Esophagus squamous epithelium (tissue), 4 donors: Measurements from ENCODE around the gene KLHL18.

Experiments used
- CTCF ChIP-seq, 6 experiments: fragments of 450-650 bp in 4 of 6; fragments of 200-600 bp in 2 of 6; sonication (generic) in 2 of 6; IDR thresholded peaks; one replicate each; pipeline ENCODE4 v1.5.1; 2016 to 2019; ENCODE audit warnings: antibody characterized with exemption in 6 of 6, mild to moderate bottlenecking in 4 of 6, moderate library complexity in 4 of 6
- POLR2A ChIP-seq, 4 donors: fragments of 450-650 bp; IDR thresholded peaks; one replicate each; pipeline ENCODE4 v1.6.1; 2017; ENCODE audit warnings: antibody characterized with exemption in 4 of 4, mild to moderate bottlenecking in 4 of 4, moderate library complexity in 3 of 4

GRCh38 chr3:47251689-47252088 is 31.1 kb upstream of the KLHL18 start:
- TF ChIP-seq CTCF (IDR thresholded peaks at IDR 0.05): no peak
- no peak for TF ChIP-seq POLR2A (IDR thresholded peaks at IDR 0.05)
